EH (cell line): ENCODE data around the gene SMIM44.

Source experiments
- DNase-seq: peaks from one replicate; pipeline ENCODE4 v3.0.0-alpha.2; 2015; ENCODE audit warnings: low read depth

SMIM44 gene

GRCh38 chr19:3477506-3477905 lies 5.7 kb downstream of the SMIM44 start:
- no peak for DNase-seq

- DNase-seq: no peak
Observed at GRCh38 chr19:3476830-3477229, 6.4 kb downstream of the SMIM44 start.

- no peak for DNase-seq
Observed at GRCh38 chr19:3475449-3475848, 7.8 kb downstream of the SMIM44 start.

GRCh38 chr19:3474614-3475013 lies 8.6 kb downstream of the SMIM44 start:
- DNase-seq: no peak

GRCh38 chr19:3474010-3474409 lies 9.2 kb downstream of the SMIM44 start:
- DNase-seq: no peak

GRCh38 chr19:3471954-3472655 lies 11.1 kb downstream of the SMIM44 start:
- peak; percentile 34 for DNase-seq

- DNase-seq: peak; percentile 30
Observed at GRCh38 chr19:3470500-3471128, 12.6 kb downstream of the SMIM44 start.

- no peak for DNase-seq
Observed at GRCh38 chr19:3469638-3470499, 13.4 kb downstream of the SMIM44 start.

GRCh38 chr19:3468211-3468610 lies 15.0 kb downstream of the SMIM44 start:
- DNase-seq: no peak

- no peak for DNase-seq
Observed at GRCh38 chr19:3467437-3468198, 15.6 kb downstream of the SMIM44 start.

- DNase-seq: no peak
Observed at GRCh38 chr19:3466635-3467034, 16.6 kb downstream of the SMIM44 start.

GRCh38 chr19:3465552-3465951 lies 17.7 kb downstream of the SMIM44 start:
- DNase-seq: no peak

- no peak for DNase-seq
Observed at GRCh38 chr19:3464587-3465235, 18.5 kb downstream of the SMIM44 start.

GRCh38 chr19:3463714-3464586 lies 19.3 kb downstream of the SMIM44 start:
- no peak for DNase-seq

GRCh38 chr19:3462991-3463713 lies 20.1 kb downstream of the SMIM44 start:
- no peak for DNase-seq

- no peak for DNase-seq
Observed at GRCh38 chr19:3459965-3460582, 23.2 kb downstream of the SMIM44 start.

GRCh38 chr19:3459089-3459881 lies 24.0 kb downstream of the SMIM44 start:
- peak; percentile 91 for DNase-seq

- DNase-seq: peak; percentile 59
Observed at GRCh38 chr19:3458229-3459088, 24.8 kb downstream of the SMIM44 start.
